GM21619 (cell line): Measurements from ENCODE around the gene BTBD16.

Experiments used
- ATAC-seq: cut with Tn5 transposase; IDR thresholded peaks from one replicate; pipeline ENCODE4 v1.9.1; 2021; ENCODE audit not compliant: unreplicated experiment

Gene BTBD16

DNA sequence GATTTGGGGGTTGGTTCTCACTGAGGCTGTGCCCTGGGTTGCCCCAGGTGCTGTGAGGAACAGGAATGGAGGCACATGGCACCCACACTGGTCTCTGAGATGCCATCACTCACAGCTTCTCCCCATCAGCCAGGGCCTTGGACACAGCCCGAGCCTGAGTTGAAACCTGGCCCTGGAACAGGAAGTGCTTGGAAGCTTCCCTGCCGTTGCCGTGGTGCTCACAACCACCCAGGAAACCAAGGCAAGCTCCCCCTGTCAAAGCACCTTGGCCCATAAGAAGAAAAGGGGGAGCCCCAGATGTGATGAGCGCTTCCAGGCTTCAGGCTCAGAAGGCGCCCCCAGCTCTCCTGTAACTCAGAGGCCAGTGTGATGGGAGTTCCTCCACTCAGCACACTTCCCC lies at the start of gene BTBD16:
BTBD16 (plus strand) TSS at position 221 of the 400 bp plus-strand sequence. CDS start 3,786 bp downstream, outside the sequence.
- no peak for ATAC-seq

DNA sequence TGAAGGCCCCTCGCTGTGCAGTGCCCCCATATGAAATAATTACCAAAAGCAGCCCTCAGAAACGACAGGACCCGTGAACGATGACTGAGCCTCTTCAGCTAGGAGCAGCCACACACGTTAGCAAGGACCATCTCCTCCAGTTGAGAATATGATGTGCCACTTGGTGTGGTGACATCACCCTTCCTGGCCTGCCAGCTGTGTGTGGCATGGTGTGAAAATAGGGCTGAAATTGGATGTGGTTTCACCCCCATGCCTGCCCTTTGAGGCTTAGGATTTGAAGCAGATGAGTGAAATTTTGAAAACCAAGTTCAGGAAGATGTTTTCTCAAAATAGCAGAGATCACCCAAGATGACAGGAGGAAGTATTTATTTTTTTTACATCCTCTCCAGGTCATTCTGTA lies 49.1 kb upstream of the BTBD16 start:
- no peak for ATAC-seq

DNA sequence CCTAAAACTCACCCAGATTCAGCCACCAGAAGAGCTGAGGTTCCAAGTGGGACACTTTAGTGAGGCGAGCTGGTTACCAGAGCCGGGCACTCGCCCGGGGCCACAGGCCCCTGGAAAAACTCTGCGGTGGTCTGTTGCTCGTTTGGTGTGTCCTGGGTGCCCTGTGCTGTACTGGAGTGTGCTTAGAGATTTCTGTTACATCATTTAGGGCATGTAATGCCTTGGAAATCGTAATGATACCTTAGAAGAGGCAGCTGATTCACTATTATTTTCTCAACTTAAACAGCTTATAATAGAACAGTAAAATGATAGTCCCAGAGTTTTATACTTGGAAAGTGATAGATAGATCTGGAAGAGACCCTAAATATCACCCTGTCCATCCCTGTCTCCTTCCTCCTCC lies 48.5 kb upstream of the BTBD16 start:
- no peak for ATAC-seq

DNA sequence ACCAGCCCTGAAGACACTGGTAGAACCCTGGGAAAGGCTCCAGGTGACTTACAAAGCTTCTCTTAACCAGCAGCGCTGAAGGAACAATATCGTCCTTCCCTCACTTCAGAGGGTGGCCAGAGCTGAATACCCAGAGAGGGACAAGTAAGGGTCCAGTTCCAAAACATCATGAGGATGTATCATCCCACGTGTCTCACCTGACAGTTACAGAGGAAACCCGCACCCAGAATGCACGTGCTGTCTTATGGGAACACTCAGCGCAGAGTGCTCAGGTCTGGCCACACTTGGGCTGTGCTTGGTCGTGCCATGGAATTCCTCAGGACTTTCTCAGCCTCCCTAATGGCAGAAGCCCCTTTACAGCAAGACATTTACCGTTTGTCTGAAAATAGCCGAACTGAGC lies 46.9 kb upstream of the BTBD16 start:
- ATAC-seq = no peak

DNA sequence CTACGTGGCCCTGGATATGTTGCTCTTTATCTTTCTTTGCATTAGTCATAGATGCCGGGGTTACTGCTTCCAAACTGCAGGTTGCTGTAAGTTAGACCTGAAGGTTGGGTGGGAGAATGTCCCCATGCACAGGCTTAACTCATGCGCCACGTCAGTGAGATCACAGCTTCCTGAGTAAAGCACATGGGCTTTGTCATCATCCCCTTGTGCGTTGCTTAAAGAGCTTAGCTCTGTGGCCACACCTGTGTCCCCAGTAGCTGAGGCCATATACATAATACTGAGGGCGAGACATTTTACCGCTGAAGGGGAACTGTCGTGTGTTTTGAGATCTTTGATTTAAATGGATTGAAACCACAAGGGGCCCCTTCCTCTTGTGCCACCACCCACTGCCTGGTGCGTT lies 45.8 kb upstream of the BTBD16 start:
- no peak for ATAC-seq

DNA sequence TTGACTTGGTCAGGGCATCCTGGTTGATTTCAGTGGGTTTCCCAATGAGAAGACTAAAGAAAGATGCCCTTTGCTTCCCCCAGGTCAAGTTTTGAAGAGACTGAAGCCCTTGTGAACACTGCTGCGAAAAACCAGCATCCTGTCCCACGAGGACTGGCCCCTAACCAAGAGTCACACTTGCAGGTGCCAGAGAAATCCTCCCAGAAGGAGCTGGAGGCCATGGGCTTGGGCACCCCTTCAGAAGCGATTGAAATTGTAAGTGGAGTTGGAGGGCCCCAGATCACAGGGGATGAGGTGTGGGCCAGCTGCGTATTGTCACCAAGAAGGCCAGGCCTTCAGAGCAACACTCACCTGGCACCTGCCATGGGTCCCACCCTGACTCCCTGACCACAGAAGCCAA lies 43.3 kb upstream of the BTBD16 start:
- ATAC-seq = no peak

DNA sequence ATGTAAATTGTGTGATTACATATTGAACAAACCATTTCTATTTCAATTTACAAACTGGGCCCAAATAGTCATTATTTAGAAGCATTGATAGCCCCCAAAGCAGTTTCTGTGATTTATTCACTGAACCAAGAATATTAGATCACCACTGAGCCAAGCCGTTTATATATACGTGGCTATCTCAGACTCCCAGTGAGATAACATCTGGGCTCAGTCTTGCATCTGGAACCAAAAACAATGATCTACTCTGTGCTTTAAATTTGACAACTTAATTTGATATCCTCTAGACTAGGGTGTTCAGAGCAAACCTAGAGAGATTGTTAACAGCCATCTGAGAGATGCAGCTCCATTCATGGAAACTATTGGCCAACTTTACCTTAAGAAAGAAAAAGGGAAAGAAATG lies 41.4 kb upstream of the BTBD16 start:
- no peak for ATAC-seq

DNA sequence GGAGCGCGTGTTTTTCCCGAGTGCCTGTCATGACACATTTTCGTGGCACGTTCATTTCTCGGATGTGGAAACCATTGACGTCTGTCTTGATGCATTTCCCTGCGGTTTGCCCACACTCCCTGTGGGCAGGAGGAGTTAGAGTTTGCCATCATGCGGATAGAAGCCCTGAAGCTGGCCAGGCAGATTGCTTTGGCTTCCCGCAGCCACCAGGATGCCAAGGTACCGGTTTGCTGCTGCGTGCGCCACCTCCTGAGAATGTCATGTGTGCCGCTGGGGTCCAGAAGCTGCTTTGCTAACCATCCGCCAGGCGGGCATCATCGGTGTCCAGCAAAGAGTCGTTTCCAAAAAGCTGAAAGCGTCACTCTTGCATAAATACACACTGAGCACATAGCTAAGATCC lies 40.9 kb upstream of the BTBD16 start:
- ATAC-seq = no peak

DNA sequence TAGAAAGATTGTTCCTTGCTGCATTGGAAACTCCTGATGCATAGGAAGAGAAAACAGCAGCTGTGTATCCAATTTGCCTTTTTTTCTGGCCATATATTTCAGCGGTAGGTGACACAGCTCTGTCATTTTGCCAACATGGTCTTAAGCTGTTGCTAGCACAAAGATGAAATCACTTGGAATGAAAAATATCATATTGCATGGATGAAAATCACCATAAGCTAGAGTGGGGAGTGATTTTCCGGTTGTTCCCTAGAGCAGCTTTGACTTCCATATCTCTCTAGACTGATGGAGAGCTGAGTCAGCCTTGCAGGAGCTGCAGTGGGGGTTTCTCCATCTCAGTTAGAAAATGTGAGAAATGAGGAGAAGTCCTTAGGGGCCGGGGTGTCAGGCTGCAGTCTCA lies 38.3 kb upstream of the BTBD16 start:
- no peak for ATAC-seq

DNA sequence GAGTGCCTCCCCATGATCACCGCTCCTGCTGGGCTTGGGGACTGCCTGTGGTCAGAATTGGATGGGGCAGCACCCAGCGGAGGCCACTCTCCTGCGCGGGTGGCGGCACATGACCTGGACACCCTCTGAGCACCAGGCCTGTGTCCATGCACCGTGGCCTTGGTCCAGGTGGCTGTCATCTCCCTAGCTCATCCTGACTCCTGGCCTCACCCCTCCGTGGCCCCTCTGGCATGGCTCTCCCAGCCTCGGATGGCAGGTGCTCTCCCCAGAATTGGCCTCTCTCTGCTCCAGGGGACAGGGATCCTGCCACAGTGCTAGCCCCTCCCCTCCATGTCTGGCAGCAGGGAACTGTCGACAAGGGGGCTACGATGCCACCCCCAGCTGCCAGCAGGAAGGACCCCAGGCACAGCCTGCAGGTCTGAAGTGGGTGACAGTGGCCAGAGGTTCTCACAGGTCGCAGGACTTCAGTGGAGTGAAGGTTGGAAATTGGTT lies 37.2 kb upstream of the BTBD16 start:
- no peak for ATAC-seq

DNA sequence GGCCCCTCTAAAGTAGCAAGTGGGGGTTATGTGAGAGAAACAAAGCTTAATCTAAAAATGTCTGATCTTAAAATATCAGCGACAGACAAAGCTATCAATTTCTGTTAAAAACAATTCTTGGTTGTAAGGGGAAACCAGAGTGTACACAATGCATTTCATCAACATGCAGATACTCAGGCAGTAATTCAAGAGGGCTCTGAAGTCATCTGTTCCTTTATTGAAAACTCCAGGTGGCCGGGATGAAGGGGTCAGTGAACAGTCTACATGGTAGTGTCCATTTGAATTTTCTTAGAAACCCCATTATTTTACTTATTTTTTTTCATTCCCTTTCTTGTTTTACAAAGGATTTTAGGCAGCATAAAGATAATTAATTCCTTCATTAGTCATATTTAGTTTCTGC lies 36.7 kb upstream of the BTBD16 start:
- no peak for ATAC-seq

DNA sequence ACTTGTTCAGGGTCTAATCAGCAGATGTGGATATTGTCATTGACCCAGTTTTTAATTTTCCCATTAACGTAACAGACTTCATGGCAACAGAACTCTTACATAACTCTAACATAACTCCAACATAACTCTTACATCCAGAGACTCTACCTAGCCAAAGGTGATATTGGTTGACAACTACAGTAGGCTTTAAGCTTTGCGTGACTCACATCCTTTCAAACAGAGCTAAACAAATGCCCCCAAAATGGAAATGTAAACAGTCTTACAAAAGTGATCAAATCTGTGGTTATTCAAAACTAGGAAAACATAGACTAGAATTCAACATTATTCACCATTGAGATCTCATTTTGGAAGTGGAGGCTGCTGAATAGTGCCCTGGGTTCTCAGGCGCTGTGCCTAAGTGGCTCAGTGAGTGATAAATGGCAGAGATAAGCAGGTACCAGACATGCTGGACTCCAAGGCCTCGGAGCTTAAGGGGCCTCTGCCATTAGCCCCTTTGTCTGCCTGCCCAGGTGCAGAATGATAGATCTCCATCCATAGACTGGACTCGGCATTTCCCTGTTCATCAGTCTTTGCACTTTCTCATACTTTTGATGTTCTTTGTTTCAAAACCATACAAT lies 34.3 kb upstream of the BTBD16 start:
- ATAC-seq = no peak

DNA sequence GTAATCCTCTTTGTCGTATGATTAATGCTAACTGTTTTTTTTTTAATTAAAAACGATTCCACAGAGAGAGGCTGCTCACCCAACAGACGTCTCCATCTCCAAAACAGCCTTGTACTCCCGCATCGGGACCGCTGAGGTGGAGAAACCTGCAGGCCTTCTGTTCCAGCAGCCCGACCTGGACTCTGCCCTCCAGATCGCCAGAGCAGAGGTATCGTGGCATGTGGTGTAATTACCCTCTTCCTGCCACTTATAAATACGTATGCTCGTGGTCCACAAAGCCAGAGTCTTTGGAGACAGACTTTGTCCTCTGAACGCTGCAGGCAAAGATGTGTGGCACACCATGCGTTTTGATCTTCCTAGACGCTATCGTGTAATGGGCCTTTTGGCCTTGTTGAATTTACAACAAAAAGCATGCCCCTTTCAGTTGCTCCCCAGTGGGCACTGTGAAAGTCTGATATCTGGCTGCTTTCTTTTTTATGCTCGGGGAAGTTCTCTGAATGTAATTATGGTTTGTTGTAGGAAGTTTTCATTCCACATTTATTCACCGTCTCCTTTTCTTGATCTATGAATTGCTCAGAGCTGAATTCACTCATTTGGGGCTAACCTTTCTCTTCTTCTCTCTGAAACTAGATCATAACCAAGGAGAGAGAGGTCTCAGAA lies 33.6 kb upstream of the BTBD16 start:
- no peak for ATAC-seq

DNA sequence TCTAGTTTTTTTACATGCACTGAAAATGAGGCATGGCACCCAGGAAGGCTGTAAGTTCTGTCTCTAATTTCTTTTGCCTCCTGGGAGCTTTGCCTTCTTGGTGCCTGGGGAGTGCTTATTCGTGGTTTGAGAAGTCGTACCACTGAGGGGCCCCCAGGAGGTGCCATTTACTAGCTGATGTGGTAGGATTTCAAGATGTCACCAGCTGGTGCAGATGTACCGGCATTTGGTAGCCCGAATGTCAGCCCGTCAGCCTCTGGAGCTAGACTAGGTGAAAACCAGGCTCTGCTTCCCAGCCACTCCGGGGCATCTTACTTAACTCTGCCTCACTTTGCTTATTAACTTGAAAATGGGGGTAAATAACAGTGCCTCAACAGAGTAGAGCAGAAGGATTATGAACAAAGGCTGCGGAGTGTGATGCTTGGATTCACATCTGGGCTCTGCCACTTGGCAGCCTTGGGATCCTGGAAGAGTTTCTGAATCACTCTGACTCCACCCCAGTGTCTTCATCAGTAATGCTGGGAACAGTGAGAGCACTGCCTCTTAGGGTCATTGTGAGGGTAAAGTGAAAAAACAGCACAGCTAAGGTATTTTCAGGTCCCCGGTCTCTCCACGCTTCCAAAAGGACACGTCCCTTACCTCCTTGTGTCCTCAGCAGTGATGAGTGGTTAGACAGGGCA lies 31.4 kb upstream of the BTBD16 start:
- ATAC-seq = no peak

DNA sequence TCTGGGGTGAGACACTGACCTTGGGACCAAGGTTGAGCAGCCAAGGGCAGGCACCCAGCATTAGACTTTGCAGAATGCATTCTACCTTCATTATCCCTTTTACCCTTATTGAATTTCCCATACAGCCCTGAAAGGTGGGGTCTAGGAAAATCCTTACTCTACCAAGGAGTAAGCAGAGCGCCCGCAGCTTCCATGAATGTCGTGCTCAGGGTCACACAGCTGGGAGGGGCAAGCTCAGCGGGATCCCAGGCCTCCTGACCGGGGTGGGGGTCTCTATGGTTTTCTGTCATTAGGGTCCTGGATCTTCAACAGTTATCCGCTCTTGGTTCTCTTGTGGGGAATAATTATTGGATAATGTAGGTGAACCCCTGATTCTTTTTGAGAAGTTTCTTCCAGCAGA lies 30.7 kb upstream of the BTBD16 start:
- ATAC-seq = no peak

DNA sequence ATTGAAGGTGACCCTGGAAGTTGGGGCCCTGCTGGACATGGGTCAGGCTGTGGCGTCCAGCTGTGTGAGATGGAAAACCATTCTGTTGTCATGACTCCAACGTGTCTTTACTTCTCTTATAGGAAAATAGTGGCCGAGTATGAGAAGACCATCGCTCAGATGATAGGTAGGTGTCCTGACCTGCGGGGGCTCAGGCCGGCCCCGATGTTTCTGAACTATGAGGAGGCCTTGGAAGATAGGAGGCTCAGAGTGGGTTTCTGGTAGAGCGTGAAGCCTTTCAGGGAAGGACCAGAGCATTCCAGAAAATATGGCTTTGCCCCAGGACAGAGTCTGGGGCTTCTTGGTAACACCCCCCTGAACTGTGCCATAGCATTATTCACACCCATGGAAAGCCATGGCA lies 29.3 kb upstream of the BTBD16 start:
- ATAC-seq = no peak

DNA sequence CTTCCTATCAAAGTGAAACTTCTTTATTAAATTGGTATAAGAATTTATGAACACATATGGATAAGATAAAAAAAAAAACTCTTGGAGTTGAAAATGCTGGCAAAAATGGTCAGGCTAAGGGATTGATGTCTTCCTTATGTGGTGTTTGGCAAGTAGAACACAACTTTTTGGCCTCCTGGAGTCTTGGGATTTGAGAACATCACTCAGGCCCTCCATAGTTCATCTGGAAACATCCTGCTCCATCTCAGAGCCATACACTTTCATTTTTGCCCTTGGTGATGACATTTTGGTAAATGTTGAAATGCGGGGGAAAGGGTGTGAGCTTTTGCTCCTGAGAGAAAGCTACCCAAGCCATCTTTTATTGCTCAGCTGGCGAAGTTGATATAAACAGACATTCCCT lies 27.5 kb upstream of the BTBD16 start:
- no peak for ATAC-seq

DNA sequence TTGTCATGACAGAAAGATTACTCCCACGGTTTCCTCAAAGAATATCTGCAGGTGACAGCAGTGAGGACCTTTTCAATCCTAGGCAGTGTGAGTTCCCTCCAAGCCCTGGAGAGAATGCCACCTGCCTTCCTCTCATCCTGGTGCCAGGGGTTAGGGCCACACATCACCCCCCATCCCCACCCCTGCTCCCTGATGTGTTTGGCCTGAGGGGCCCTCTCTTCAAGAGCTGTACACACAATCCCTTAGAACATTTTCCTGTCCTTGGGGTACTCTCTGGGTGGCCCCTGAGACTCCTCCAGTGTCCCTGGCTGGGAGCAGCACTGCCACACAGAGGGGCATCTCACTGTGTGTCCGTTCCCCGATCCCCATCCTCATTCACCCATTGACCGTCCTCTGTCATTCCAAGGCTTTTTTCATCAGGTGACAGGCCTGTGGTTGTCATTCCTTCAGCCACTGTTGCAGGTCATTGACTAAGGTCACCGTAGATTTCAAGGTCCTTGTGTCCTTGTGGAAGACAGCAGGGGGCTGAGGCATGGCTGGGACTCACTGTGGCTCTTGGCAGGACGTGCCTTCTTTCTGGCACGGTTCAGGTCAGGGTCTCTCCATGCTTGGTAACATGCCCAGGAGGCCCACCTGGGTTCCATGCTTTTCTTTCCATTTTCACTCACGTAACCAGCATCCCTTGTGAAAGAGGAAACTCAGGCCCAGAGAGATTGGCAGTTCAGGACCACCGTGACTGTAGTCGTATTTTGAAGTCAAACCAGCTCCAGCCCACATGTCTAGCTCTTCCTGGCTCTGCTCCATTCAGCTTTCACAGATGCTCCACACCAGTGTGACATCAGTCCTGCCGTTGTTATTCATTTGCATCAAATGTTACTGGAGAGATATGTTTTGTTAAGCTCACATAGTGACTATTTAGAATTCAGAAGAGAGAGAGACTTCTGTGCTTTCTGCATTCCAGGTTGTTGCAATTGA lies 26.8 kb upstream of the BTBD16 start:
- no peak for ATAC-seq

DNA sequence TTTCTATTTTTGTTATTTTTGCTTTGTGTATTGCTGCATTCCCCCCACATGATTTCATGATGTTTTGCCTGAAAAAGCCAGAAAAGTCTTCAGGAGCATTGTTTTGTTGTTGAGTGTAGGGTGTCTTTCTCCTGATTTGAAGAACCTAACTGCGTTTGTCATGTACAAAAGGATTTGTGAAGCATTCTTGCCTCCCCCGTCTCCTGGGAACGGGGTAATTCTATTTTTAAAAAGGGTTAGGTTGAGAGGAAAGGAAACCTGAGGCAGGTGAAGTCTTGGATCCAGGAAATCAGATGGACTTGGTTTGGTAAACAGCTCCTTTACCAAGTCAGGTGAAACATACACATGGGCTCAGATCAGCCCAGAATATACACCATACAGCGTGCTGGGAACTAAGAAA lies 26.0 kb upstream of the BTBD16 start:
- no peak for ATAC-seq

DNA sequence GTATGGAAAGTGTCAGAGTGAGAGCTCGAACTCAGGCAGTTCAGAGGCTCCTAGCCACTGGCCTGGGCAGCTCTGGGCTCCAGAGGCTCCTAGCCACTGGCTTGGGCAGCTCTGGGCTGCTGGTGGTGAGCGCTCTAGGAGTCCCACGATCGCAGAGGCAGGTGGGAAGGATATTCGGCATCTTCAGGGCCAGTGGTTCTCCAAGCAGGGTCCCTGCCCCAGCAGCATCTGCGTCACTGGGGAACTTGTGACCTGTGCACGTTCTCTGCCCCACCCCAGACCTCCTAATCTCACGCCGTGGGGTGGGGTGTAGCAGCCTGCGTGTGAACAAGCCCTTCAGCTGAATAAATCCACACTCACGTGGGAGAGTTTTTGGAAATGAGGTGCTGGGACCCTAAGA lies 25.2 kb upstream of the BTBD16 start:
- no peak for ATAC-seq

DNA sequence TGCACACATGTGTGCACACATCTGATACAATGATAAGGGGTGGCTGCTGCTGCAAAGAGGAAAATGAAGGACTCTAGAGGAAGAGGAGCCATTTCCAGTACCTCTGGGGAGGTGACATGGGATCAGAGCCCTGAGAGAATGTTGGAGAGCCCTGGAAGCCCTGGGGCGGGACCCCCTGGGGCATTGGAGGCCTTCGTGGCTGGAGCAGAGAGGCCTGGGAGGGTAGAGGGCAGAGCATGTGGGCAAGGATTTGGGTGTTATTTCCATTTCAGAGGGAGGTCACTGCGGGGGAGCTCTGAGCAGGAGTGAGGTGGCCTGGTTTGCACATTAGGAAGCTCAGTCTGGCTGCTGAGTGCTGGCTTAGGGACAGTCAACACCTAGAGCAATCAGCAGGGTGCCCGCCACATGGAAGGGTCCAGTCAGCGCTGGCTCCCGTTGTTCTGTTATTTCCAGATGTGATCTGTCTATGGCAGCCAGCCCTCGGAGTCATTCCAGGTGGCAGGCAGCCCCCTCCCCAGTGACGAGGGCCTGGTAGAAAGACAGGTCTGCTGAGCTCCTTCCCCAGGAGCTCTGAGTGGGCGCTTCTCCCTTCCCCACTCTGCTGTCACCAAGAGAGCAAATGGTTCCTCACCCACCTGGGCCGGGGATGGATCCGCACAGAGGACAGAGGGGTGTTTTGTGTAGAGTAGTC lies 24.1 kb upstream of the BTBD16 start:
- no peak for ATAC-seq
